Testis (tissue), 2 donors: ENCODE measurements around the gene LPIN1.

Experiments
- POLR2A ChIP-seq: fragments of 450-650 bp; IDR thresholded peaks from one replicate; pipeline ENCODE4 v1.6.1; 2017; ENCODE audit warnings: antibody characterized with exemption, mild to moderate bottlenecking, moderate library complexity
- TF ChIP-seq, protein P1 (sequence below), 3 experiments: fragments of 450-650 bp in 2 of 3; fragments of 200-600 bp in 1 of 3; sonication (generic) in 1 of 3; IDR thresholded peaks; one replicate each; pipeline ENCODE4 v1.5.1; 2016 to 2019; ENCODE audit warnings: antibody characterized with exemption in 3 of 3, mild to moderate bottlenecking in 2 of 3, moderate library complexity in 1 of 3

DNA sequence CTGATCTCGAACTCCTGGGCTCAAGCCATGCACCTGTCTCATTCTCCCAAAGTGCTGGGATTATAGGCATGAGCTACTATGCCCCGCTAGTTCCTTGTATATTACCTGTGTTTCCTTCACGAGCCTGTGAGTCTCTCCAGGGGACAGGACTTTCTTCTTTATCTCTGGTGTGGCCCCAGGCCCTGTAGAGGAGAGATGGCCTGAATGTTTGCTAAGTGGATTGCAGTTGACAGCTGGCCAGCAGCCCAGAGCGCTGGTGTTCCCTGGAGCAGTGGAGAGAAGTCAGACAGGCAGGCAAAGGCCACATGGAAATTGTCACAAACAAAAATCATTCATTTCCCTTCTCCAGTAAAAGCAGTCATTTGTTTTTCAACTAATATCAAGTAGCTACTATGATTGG lies 17.9 kb downstream of the LPIN1 start:
- TF ChIP-seq, protein P1, sequence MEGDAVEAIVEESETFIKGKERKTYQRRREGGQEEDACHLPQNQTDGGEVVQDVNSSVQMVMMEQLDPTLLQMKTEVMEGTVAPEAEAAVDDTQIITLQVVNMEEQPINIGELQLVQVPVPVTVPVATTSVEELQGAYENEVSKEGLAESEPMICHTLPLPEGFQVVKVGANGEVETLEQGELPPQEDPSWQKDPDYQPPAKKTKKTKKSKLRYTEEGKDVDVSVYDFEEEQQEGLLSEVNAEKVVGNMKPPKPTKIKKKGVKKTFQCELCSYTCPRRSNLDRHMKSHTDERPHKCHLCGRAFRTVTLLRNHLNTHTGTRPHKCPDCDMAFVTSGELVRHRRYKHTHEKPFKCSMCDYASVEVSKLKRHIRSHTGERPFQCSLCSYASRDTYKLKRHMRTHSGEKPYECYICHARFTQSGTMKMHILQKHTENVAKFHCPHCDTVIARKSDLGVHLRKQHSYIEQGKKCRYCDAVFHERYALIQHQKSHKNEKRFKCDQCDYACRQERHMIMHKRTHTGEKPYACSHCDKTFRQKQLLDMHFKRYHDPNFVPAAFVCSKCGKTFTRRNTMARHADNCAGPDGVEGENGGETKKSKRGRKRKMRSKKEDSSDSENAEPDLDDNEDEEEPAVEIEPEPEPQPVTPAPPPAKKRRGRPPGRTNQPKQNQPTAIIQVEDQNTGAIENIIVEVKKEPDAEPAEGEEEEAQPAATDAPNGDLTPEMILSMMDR (IDR thresholded peaks at IDR 0.05) = no peak
- no peak for TF ChIP-seq POLR2A
